ENCODE data around the gene ARHGAP15.
A peak's percentile ranks its signal among the peaks of the same experiment; 100 is the strongest.

ARHGAP15 gene

DNA sequence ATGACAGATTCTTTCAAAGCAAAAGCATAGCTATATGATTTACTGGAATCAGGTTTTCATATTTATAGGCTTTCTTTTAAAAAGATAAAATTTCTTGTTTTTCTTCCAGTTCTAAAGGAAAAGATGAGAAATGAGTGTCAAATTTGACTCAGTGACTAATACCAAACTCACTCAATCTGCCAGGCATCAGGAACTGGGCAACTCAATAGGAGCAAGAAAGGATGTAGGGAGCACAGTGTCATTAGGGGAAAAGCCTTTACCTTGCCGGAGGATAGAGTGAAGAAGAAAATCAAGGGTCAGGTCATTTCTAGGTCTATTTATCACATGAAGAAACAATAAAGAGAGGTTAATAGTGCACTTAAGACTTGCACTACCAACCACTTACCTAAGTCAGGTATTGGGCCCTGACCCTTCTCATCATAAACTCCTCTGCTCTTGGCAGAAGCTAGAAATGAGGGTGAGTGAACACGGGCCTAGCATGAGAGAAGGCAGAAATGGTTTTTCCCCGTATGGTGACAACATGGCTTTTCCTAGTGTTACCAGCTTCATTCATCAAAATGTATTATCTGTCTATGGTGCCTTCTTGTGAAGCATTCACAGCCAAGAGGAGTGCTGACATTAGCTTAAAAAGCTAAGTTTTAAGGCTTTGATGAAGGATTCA lies 151.0 kb downstream of the ARHGAP15 start:
- DNase-seq = no peak

DNA sequence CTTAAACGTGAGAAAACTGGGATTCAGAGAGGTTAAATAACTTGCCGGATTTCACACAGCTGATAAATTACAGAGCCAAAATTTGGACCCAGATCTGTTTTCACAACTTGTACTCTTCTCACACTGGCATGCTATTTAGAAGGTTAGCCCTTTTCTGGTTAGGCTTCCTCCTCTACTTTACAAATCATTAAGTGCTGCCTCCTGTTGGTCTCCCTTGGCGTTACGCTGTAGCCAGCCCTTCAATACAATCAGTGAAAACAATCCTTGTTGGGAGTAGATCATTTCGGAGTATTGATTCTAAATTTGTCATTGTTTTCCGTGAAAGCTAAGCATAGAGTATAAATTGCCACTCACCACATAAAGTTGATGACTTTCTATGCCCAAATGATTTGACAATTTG lies 153.5 kb downstream of the ARHGAP15 start:
- DNase-seq = no peak

GRCh38 chr2:143284087-143284675 lies 155.0 kb downstream of the ARHGAP15 start:
- DNase-seq = no peak

DNA sequence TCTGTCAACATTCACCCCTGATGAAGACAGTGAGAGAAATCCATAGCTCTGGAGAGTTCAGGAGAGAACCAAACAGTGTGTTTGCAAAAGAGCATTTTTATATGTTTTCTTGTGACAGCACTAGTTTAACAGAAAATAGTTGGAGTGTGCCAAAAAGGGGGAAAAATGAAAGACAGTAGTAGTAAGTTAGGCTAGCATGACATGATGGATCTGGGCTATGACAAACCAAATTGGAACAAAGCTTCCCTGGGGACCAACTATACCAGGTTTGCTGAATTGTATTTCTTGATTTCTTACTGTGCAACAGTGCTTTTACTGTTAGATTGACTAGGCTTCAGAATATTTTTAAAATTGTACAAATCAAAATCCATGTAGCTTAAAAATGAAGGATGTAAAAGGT lies 159.8 kb downstream of the ARHGAP15 start:
- no peak for DNase-seq

DNA sequence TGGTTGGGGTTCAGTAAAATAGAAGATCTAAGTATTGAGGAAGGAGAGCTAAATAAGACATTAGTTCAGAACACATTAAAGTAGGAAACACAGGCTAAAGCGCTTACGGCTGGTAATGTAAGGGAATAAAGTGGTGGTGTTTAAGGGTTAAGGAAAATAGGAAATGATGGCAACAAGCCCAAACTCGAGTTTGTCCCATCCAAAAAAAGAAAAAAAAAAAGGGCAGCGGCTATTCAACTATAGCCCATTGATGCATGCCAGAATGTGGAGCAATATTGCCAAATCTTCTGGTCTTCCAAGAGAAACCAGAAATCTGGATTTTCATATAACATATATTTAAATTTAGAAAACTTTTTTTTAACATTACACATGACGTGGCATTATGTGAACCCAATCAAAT lies 161.0 kb downstream of the ARHGAP15 start:
- no peak for DNase-seq

GRCh38 chr2:143294068-143294467 lies 164.8 kb downstream of the ARHGAP15 start:
- DNase-seq = no peak

GRCh38 chr2:143296089-143296488 lies 166.9 kb downstream of the ARHGAP15 start:
- DNase-seq = no peak

DNA sequence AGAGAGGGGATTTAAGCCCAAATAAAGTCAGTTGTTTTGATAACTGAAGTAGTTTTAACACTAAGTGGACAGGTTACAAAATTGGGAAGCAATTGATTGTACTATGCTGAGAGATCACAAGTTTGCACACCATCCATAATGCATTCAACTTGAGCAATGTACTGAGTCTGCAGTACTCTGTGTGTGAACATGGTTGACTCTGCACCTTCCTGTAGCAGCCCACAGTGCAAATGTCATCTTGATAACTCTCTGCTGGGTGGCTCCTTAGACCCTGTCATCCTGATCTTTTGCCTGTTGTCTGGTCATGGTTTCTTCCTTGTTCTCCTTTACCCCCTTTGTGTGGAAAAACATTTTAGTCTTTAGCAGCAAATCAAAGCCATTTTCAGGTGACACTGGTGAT lies 168.0 kb downstream of the ARHGAP15 start:
- DNase-seq = no peak

DNA sequence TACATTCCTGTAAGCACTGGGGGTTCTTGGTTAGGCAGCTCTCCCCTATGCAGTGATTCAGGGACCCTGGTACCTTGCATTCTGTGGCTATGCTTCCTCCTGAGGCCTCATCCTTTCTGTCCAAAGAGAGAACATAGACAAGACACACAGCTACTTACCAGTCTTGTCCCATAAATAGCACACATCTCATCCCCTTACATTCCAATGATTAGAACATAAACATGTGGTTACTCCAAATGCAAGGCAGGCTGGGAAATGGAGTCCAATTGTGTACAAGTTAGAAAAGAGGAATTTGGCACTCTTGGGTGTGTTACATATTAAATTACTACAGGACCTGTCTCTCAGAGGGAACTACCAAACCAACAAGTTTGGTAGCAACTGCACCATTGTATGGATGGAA lies 171.3 kb downstream of the ARHGAP15 start:
- no peak for DNase-seq

GRCh38 chr2:143311426-143311825 lies 182.2 kb downstream of the ARHGAP15 start:
- no peak for DNase-seq

DNA sequence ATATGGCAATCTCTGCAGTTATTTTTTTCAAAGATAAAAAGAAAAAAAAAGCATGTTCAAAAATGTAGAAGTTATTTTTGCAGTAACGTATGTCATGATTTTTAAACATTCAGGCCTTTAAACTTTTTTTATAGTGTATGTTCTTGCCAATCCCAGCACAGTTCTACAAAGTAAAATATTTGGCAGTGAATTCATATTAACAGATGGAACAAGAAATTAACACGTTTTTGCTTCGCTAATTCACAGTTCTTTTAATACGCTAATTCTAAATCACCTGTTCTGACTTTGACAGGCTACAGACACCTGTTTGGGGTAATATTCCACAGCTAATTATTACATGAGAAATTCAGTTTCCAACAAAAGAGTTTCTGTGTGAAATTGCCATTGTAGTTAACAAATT lies 183.2 kb downstream of the ARHGAP15 start:
- DNase-seq = no peak

DNA sequence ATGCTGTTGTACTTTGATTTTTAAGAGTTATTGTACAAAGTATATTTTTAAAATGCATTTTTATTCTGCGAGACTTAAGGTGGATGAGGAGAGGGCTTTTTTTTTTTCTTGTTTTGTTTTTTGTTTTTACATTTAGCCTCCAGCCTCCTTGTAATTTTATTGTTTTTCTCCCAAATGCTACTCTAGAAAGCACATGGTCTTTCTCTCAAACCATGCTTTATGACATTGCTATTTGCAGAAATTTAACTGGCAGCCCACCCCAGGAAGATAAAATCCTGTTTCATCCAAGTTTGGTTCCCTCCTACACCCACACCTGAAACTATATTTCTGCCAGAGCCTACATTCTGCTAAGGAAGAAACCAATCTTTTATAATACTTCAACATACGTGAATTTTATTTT lies 184.6 kb downstream of the ARHGAP15 start:
- no peak for DNase-seq

- peak; percentile 48 for DNase-seq
Observed at GRCh38 chr2:143321994-143322393, 192.8 kb downstream of the ARHGAP15 start.

DNA sequence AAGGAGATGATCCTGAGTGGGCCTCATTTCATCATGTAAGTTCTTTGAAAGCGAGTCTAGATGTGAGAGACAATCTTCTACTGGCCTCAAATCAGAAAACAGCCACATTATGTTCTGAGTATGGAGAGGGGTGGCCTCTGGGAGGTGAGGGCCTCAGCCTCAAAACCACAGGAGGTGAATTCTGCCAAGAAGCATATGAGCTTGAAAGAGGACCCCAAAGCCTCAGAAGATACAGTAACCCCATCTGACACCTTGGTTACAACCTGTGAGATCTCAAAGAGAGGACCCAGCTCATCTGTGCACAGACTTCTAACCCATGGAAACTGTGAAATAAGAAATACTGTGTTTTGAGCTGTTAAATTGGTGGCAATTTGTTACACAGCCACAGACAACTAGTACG lies 200.1 kb downstream of the ARHGAP15 start:
- DNase-seq = no peak

GRCh38 chr2:143333168-143333791 lies 204.1 kb downstream of the ARHGAP15 start:
- DNase-seq = no peak

- no peak for DNase-seq
Observed at GRCh38 chr2:143333847-143334246, 204.6 kb downstream of the ARHGAP15 start.

DNA sequence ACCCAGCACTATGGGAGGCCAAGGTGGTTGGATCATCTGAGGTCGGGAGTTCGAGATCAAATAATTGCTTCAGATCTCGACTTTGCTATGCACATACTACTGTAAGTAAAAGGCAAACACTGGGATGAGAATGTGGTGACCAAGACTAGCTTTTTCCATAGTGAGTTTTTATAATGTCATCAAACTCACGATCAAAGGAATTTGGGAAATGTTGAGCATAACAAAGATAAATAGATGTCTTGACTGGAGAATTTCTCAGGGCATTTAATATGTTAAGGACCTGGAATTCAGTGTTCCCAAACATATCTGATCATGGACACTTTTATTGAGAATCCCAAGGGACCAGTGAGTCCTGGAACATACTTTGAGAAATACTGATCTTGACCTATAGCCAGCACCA lies 205.6 kb downstream of the ARHGAP15 start:
- DNase-seq = no peak

DNA sequence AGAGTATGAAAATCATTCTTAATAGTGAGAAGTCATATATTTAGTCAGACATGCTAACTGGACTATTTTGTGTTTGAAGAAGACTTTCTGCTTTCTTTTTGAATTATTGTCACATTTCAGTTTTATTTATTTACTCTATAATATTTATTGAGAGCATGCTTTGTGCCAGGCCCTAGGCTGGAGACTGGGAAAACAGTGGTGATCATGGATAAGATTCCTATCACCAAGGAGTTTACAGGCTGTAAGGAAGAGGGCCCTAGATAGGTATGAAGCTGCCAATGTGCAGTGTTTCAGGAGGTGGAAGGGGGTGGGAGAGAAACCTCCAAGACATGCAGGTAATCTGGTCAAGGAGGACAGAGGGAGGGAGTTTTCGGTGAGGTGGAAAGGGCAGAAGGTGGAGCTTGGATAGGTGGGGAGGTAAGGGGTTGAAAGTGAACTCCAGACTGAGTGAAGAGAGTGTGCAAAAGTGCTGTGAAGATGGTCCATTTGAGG lies 207.5 kb downstream of the ARHGAP15 start:
- no peak for DNase-seq

GRCh38 chr2:143341478-143341877 lies 212.3 kb downstream of the ARHGAP15 start:
- no peak for DNase-seq

- DNase-seq = no peak
Observed at GRCh38 chr2:143344780-143345179, 215.6 kb downstream of the ARHGAP15 start.

- no peak for DNase-seq
Observed at GRCh38 chr2:143345887-143346787, 216.9 kb downstream of the ARHGAP15 start.

DNA sequence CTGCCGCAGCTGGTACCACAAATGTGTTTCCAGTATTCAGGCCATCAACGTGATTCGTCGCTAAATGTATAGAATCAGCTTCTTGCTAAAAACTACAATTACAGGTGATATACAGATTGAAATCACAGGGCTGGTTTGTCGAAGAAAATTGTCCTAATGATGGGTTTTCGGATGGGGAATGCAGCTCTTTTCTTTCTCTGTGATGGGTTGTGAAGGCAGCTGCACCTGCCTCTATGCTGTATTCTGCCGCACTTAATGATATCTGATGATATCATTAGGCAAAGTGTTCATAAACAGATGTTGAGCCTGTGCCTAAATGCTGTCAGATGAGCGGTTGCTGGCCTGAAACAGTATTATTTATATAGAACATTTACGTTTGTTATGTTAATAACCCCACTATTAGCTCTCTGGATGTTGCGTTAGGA lies 218.1 kb downstream of the ARHGAP15 start:
- DNase-seq = no peak

DNA sequence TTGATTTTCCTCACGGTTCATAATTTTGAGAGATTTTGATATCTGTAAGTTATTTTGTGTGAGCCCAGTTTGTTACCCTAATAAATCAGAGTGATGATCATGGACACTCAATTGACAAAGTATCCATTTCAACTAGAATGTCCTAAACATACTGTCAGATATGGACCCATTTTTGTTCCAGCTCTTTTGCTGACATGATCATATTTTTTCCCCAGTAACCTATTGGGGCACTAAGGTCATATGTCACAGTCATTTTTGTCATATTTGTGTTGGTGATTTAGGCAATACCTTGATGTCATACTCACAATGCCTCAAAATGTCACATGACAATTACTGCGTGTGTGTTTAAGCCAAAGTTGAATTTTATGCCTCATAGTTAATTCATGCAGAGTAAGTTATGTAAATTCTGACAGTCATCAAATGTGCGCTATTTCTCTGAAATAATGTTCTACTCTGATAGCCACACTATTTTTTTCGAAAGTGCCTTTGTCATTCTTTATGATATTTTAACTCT lies 218.7 kb downstream of the ARHGAP15 start:
- no peak for DNase-seq

Measured in DMS79 treated with DMSO at 0.1 percent for 48 hours (cell line).